NCI-H2029 treated with DMSO at 0.1 percent for 48 hours (cell line): ENCODE measurements around the gene OMP.

Source experiments
- DNase-seq: peaks from one replicate; lab custom pipeline; 2025; lab: John Stamatoyannopoulos, UW

Gene OMP

DNA sequence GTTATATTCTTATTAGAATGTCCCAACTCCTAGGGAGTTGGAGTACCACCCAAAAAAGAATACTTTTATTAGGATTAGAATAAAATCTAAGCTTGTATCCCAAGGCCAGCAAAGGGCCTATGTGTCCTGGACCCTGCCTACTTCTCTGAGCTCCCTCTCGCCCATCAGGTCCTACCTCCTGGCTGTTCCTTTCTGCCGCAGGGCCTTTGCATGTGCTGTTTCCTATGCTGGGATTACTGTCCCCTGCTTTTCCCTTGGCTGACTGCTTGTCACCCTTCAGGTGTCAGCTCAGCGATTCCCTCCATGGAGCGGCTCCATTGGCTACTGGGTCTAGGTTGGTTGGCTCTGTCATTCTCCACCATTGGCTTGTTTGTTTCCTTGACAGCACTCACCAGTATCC, 38.8 kb downstream of the OMP start:
- DNase-seq: no peak

DNA sequence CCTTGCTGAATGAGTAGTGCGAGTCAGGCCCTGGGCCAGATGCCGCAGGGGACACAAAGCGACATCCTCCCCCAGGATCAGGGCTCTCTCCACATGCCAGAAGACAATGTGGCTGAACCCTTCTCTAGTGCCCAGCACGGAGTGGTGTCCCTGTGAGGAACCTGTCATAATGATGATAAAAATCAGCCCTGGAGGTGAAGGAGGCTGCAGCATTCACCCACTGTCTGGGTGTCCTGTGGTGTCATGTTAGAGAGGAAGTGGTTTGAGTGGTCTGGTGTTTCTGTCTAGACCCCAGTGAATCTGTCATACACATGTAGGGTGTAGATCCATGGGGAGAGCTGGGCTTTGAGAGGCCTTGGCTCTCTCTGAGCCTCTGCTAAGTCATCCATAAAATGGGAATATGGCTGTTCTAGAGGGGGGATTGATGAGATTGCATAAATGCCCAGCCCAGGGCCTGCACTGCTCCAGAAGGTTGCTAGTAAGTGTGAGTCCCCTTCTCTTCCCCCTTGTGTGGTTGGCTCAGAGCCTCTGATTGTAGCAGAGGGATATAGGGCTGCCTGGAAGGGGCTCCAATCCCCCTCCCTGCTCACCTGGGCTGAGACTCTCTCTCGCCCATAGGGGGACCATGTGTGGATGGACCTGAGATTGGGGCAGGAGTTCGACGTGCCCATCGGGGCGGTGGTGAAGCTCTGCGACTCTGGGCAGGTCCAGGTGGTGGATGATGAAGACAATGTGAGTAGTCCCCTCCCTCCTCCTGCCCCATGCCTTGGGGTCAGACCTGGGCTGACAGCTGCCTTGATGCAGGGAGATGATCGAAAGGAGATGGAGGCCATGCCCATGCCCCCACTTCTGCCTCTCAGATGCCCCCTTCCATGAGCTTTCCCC, 39.7 kb downstream of the OMP start:
- DNase-seq: no peak

DNA sequence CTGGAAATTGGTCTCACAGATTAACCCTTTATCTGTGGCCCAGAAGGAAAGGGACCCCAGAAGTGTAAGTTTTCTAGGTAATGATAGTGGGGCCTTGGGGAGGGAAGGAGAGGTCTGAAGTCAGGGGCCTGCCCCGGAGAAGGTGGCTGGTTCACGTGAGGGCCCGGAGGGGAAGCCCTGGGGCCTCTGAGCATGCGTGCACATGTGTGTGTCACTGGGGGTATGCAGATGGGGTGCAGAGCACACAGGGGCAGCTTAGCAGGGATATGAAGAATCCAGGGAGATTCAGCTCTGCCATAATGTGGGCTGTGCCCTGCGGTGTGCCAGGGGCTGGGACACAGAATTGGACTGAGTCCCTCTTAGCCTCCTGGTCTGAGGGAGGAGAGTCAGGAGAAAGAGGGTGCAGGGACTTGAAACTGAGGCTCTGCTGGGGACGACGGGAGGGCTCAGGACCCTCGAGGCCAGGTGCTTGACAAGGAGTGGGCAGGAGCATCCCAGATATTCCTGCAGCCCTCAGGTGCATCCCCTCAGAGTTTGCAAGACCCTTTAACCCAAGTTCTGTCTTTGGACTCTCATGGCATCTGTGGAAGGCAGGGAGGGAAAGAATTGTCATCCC, 40.9 kb downstream of the OMP start:
- DNase-seq: no peak

DNA sequence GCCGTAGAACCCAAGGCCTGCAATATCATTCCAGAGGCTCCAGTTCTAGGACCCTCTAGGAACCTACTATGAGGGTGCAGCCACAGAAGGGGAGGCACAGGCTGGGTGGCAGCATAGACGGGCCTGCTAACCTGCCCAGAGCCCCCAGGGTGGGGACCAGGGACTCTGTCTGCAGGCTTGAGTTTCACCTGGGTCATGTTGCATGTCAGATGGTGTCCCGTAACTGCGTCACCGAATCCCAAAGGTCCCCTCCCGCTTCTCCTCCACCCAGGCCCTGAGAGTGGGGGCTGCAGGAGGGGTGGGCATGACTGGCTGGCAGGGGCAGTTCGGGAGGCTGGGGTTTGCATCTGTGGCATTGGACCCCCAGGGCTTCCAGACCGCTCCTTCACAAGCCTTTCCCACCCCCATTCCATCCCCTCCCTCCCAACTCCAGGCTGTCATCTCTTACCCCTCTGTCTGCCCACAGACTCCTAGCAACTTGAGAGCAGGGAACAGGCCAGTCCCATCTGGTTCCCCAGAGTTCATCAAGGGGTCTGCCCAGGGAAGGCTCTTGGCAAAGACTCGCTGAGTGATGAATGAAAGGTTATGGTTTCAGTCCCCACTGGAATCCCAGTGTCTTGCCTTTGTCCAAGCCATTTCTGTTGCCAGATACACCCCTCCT, 41.7 kb downstream of the OMP start:
- DNase-seq: no peak

DNA sequence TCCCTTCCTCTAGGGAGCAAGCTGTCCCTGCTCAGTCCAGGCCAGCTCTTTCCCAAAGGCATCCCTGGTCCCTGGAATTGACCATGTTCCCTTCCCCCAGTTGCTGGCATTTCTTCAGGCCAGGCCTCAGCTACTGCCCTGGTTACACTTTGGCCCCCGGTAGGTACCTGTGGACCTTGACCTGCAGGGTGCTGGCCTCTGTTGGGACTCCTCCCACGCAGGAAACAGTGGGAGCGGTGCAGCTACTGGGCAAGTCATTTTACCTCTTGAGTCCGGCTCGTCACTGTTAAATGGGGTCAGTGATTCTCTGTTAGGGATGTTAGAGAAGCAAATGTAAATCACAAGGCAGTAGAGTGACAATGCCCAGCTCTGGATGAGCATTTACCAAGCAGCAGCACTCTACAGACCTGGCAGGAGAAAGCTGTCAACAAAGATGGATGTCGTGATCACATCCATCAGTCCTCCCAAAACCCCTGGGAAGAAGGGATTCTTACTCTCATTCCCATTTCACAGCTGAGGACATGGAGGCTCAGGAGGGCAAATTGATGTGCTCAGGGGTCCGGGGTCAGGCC, 42.3 kb downstream of the OMP start:
- DNase-seq: no peak

DNA sequence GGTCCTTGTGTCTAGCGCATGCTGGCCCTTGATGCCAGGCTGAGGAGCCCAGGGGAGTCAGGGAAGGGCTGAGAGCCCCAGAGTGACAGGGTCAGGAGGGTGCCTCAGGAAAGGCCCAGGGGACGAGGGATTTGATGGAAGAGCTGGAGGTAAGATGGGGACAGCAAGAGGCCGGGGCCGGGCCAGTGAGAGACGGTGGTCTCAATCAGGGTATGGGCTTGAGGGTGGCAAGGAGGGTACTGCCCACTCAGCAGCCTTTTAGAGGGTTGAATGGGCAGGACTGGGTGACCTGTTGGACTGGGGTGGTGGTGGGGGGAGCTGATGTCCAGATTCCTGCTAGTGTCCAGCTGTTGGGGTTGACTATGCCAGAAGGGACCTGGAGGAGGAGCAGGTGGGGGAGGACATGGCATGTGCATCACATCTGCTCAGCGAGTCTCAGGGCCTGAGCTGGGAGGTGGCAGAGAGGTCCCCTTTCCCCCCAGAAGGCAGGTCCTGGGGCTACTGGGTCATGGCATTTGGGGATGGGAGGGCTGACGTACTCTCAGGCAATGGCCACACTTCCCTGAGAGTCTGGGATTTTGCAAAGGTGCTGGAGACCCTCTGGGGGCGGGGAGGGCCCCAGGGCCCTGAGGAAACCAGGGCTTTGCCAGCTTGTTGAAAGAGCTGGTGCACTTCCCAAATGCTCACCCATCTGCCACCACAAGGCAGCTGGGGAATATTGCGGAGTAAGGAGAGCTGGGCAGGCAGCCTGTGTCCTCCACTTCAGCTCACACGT, 43.8 kb downstream of the OMP start:
- no peak for DNase-seq

- no peak for DNase-seq
Measured at GRCh38 chr11:77147036-77147315, 44.3 kb downstream of the OMP start.

DNA sequence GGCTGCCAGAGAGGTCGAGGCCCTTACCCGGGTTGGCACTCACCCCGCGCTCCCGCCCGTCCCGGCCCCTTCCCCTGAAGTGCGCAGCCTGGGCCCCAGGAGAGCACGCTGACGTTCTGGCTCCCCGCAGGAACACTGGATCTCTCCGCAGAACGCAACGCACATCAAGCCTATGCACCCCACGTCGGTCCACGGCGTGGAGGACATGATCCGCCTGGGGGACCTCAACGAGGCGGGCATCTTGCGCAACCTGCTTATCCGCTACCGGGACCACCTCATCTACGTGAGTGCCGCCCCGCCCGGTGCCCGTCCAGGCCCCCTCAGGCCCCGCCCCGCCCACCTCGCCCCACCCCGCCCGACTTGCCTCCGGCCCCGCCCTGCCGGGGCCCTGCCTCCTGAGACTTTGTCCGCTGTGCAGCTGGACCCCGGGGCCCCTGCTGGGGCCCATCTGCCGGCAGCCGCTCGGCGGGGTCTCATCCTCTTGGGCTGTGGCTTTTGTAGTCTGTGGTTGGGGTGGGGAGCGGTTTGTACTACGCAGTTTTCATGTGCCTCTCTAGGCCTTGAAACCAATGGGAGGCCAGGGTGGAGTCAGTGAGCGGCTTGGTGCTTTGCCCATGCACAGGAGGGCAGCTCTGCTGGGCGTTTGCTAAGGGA, 45.2 kb downstream of the OMP start:
- DNase-seq: no peak

GRCh38 chr11:77148963-77149715, 46.5 kb downstream of the OMP start:
- DNase-seq: no peak

DNA sequence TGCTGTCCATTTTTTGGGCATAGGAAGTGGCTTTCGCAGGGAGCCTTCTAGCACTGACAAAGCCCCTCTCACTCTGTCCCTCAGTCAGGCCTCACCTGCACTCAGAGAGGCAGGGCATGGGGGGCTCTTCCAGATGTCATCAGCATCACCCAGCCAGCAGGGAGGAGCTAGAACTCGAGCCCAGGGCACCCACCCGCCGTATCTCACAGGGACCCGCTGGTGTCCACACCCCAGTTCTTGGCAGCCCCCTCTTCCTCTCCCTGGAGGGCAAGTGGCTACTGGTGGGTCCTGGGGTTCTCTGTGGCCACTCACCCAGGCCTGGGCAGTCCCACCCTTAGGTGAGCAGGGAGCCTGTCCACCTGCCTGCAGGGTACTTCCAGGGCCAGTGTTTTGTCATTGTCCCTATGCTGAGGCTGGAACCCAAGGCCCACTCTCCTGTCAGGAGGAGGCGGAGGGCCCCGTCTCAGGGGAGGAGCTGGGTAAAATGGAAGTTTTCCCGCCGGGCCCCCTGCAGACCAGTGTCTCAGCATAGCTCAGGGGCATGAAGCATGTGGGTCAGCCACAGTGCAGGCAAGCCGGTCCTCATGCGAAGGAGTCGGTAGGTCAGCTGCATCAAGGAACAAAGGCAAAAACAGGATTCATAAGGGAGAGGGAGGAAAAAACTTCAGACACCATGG, 47.2 kb downstream of the OMP start:
- DNase-seq: no peak

DNA sequence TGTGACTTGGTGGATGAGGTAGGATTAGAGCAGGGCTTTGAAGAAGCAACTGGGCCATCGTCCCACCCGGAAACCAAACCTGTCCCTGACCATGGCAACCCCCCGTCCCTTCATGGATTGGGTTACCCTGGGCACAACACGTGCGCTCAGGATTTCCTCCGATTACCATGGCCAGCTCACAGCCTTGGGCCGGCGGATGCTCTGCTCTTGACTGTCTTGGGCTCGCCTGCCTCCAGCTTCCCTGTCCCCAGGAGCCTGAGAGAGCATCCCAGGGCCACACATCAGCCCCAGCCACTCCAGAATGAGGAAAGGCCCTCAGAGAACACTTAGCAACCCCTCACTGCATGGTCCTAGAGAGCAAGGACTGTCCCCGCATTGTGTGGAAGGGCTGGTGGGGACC, 48.2 kb downstream of the OMP start:
- no peak for DNase-seq

- no peak for DNase-seq
Measured at GRCh38 chr11:77151804-77152509, 49.3 kb downstream of the OMP start.

GRCh38 chr11:77152846-77153245, 50.2 kb downstream of the OMP start:
- no peak for DNase-seq
